Caco-2 (cell line): ENCODE data around the gene CDC42BPB. TPM values are rescaled to one million over a fixed set of nuclear protein-coding genes. Genes with fewer than 3 reads are reported as not detected.

Experiments used
- BruUV-seq: library from RNA; stranded (reverse); fragments of 400-500 nt; replicated peaks from 2 replicates; lab custom pipeline; 2021; lab: Mats Ljungman, UMichigan
- CTCF ChIA-PET: fragments of 300-600 bp; sonication (Branson Sonifier 250); formaldehyde crosslinking; loops from one replicate; lab custom pipeline; 2022; ENCODE audit warnings: antibody characterized with exemption; lab: Charles Lee
- POLR2A ChIA-PET: fragments of 300-600 bp; sonication (Branson Sonifier 250); formaldehyde crosslinking; loops from one replicate; lab custom pipeline; 2022; ENCODE audit warnings: antibody characterized with exemption; lab: Charles Lee
- DNase-seq, 2 experiments: peaks; one replicate each; pipeline versions ENCODE4 v3.0.0 to v3.0.0-alpha.2; 2020 to 2022
- H3K27me3 ChIP-seq: replicated peaks from 2 replicates; pipeline ENCODE4 v1.6.0; 2011; ENCODE audit warnings: low read length; ENCODE audit not compliant: control insufficient read depth, insufficient read depth
- H3K36me3 ChIP-seq: 2 replicates; pipeline ENCODE4 v1.5.1; 2011; ENCODE audit warnings: low read length; ENCODE audit not compliant: control insufficient read depth, insufficient read depth
- H3K4me1 ChIP-seq: fragments of 250-450 bp; sonication (Bioruptor Pico); 2 replicates; pipeline ENCODE4 v1.5.1; 2020; ENCODE audit warnings: mild to moderate bottlenecking
- H3K4me3 ChIP-seq: 2 replicates; pipeline ENCODE4 v1.5.1; 2011; ENCODE audit warnings: low read depth, mild to moderate bottlenecking, control low read depth, low read length
- H3K9me3 ChIP-seq: fragments of 250-450 bp; sonication (Bioruptor Pico); 2 replicates; pipeline ENCODE4 v1.5.1; 2020; ENCODE audit warnings: mild to moderate bottlenecking, moderate library complexity
- H3K27ac Mint-ChIP-seq: one replicate; pipeline ENCODE4 v1.8.0; 2022; ENCODE audit warnings: mixed read lengths; ENCODE audit not compliant: unreplicated experiment
- H3K27me3 Mint-ChIP-seq: one replicate; pipeline ENCODE4 v1.8.0; 2022; ENCODE audit warnings: mixed read lengths; ENCODE audit not compliant: insufficient read depth, unreplicated experiment
- H3K36me3 Mint-ChIP-seq: one replicate; pipeline ENCODE4 v1.8.0; 2022; ENCODE audit warnings: mild to moderate bottlenecking, mixed read lengths; ENCODE audit not compliant: insufficient read depth, unreplicated experiment
- H3K4me1 Mint-ChIP-seq: one replicate; pipeline ENCODE4 v1.8.0; 2022; ENCODE audit warnings: low read depth, mixed read lengths; ENCODE audit not compliant: unreplicated experiment
- H3K4me3 Mint-ChIP-seq: one replicate; pipeline ENCODE4 v1.8.0; 2022; ENCODE audit warnings: mild to moderate bottlenecking, moderate library complexity, mixed read lengths; ENCODE audit not compliant: unreplicated experiment
- H3K9me3 Mint-ChIP-seq: one replicate; pipeline ENCODE4 v1.8.0; 2022; ENCODE audit warnings: mixed read lengths; ENCODE audit not compliant: unreplicated experiment
- CTCF ChIP-seq, 2 experiments: fragments of 200-600 bp in 1 of 2; IDR thresholded peaks; 1 replicate in 1 of 2; 2 replicates in 1 of 2; pipeline versions ENCODE4 v1.5.1 to v1.8.0; 2011 to 2022; ENCODE audit warnings: antibody characterized with exemption in 1 of 2, control low read depth in 1 of 2, inconsistent platforms in 1 of 2, low read depth in 1 of 2, low read length in 1 of 2, mild to moderate bottlenecking in 1 of 2, moderate library complexity in 1 of 2; ENCODE audit not compliant: insufficient read depth in 1 of 2, severe bottlenecking in 1 of 2, unreplicated experiment in 1 of 2
- intact Hi-C: fragments of 100-400 bp; cut with micrococcal nuclease; formaldehyde crosslinking; loops from one replicate; pipeline ENCODE4 v1.10.0; 2022; ENCODE audit not compliant: unreplicated experiment
- total RNA-seq: library from RNA; stranded (reverse); gene quantifications from 2 replicates; pipeline ENCODE4 v1.2.3, GENCODE V29; 2022

CDC42BPB gene
- total RNA-seq, 1 experiment from 2014 or later = 55.1 TPM

GRCh38 chr14:102980409-102980810 is 76.9 kb downstream of the CDC42BPB start:
- H3K4me1 ChIP-seq = no peaks in the 10 kb centered on the region
- no peak overlapping the region for H3K27ac Mint-ChIP-seq
- intact Hi-C loops = no loop called here
- H3K9me3 Mint-ChIP-seq = no peaks in the 10 kb centered on the region
- no peaks in the 10 kb centered on the region for H3K27me3 Mint-ChIP-seq
- no peak for TF ChIP-seq CTCF (IDR thresholded peaks at IDR 0.05; ENCODE audit: insufficient read depth in 1 of 2, low read depth in 1 of 2, low read length in 1 of 2, severe bottlenecking in 1 of 2, unreplicated experiment in 1 of 2)
- ChIA-PET CTCF (no interaction called here), POLR2A (no interaction called here)
- no TSS peak for BruUV-seq
- no peaks in the 10 kb centered on the region for H3K9me3 ChIP-seq
- H3K4me1 Mint-ChIP-seq = no peaks in the 10 kb centered on the region
- DNase-seq = no peak
- no peak overlapping the region for H3K4me3 Mint-ChIP-seq
- H3K27me3 ChIP-seq = no peaks in the 10 kb centered on the region
- no peaks in the 10 kb centered on the region for H3K36me3 ChIP-seq
- peaks cover 63% of the 10 kb centered on the region for H3K36me3 Mint-ChIP-seq
- H3K4me3 ChIP-seq = no peak overlapping the region

- no peak for DNase-seq
- no peak for TF ChIP-seq CTCF (IDR thresholded peaks at IDR 0.05; ENCODE audit: insufficient read depth in 1 of 2, low read depth in 1 of 2, low read length in 1 of 2, severe bottlenecking in 1 of 2, unreplicated experiment in 1 of 2)
- no peaks in the 10 kb centered on the region for H3K27me3 Mint-ChIP-seq
- BruUV-seq = no TSS peak
- Histone ChIP-seq H3K27me3 (no peaks in the 10 kb centered on the region), H3K36me3 (no peaks in the 10 kb centered on the region), H3K4me1 (no peaks in the 10 kb centered on the region), H3K4me3 (no peak overlapping the region), H3K9me3 (no peaks in the 10 kb centered on the region)
- intact Hi-C loops = no loop called here
- peaks cover 67% of the 10 kb centered on the region for H3K36me3 Mint-ChIP-seq
- ChIA-PET CTCF (no interaction called here), POLR2A (no interaction called here)
- no peak overlapping the region for H3K27ac Mint-ChIP-seq
- no peak overlapping the region for H3K4me3 Mint-ChIP-seq
- no peaks in the 10 kb centered on the region for H3K9me3 Mint-ChIP-seq
- no peaks in the 10 kb centered on the region for H3K4me1 Mint-ChIP-seq
These were observed 77.9 kb downstream of the CDC42BPB start for GRCh38 chr14:102979406-102979805.

- H3K4me3 ChIP-seq = no peak overlapping the region
- Mint-ChIP-seq H3K27ac (no peak overlapping the region), H3K4me1 (no peaks in the 10 kb centered on the region), H3K36me3 (peaks cover 56% of the 10 kb centered on the region), H3K4me3 (no peak overlapping the region), H3K9me3 (no peaks in the 10 kb centered on the region), H3K27me3 (no peaks in the 10 kb centered on the region)
- BruUV-seq = no TSS peak
- H3K36me3 ChIP-seq = no peaks in the 10 kb centered on the region; the same call in 1 of the 2 replicates
- no peak for TF ChIP-seq CTCF (IDR thresholded peaks at IDR 0.05; ENCODE audit: insufficient read depth in 1 of 2, low read depth in 1 of 2, low read length in 1 of 2, severe bottlenecking in 1 of 2, unreplicated experiment in 1 of 2)
- ChIA-PET POLR2A (no interaction called here), CTCF (no interaction called here)
- no peaks in the 10 kb centered on the region for H3K4me1 ChIP-seq
- H3K9me3 ChIP-seq = no peaks in the 10 kb centered on the region
- H3K27me3 ChIP-seq = no peaks in the 10 kb centered on the region
- intact Hi-C loops = no loop called here
- no peak for DNase-seq
These were observed 79.9 kb downstream of the CDC42BPB start for GRCh38 chr14:102977475-102977874.
